DND-41 (cell line): Measurements from ENCODE around the gene SYS1.

Experiments
- ATAC-seq: fragments of 200-7000 bp; cut with Tn5 transposase; 3 replicates; pipeline ENCODE4 v1.9.1; 2021; ENCODE audit warnings: low read depth; ENCODE audit not compliant: insufficient read depth
- DNase-seq: peaks from one replicate; pipeline ENCODE4 v3.0.0-alpha.2; 2020
- H2AFZ ChIP-seq: 2 replicates; pipeline ENCODE4 v1.6.0; 2012; ENCODE audit warnings: low read depth, low read length
- H3K27ac ChIP-seq: 2 replicates; pipeline ENCODE4 v1.5.1; 2012; ENCODE audit warnings: low read length, inconsistent platforms
- H3K27me3 ChIP-seq: fragments of 200-600 bp; sonication (generic); 2 replicates; pipeline ENCODE4 v1.6.0; 2012; ENCODE audit warnings: low read length, mild to moderate bottlenecking, inconsistent platforms; ENCODE audit not compliant: insufficient read depth, poor library complexity
- H3K36me3 ChIP-seq: 2 replicates; pipeline ENCODE4 v1.5.1; 2012; ENCODE audit warnings: low read length, inconsistent platforms; ENCODE audit not compliant: insufficient read depth
- H3K4me1 ChIP-seq: 2 replicates; pipeline ENCODE4 v1.5.1; 2012; ENCODE audit warnings: mild to moderate bottlenecking, low read length; ENCODE audit not compliant: insufficient read depth
- H3K4me2 ChIP-seq: 2 replicates; pipeline ENCODE4 v1.6.0; 2012; ENCODE audit warnings: mild to moderate bottlenecking, moderate library complexity, low read length, inconsistent platforms; ENCODE audit not compliant: insufficient read depth
- H3K4me3 ChIP-seq, 2 experiments: fragments of 200-600 bp in 1 of 2; shearing (Covaris generic) in 1 of 2; 2 replicates each; pipeline ENCODE4 v1.5.1; 2012 to 2016; ENCODE audit warnings: inconsistent platforms in 2 of 2, low read length in 2 of 2, mild to moderate bottlenecking in 2 of 2, low read depth in 1 of 2, moderate library complexity in 1 of 2
- H3K79me2 ChIP-seq: 2 replicates; pipeline ENCODE4 v1.6.0; 2012; ENCODE audit warnings: low read length, inconsistent platforms; ENCODE audit not compliant: insufficient read depth
- H3K9ac ChIP-seq: 2 replicates; pipeline ENCODE4 v1.6.0; 2012; ENCODE audit warnings: low read depth, mild to moderate bottlenecking, inconsistent platforms, low read length, moderate library complexity
- H3K9me3 ChIP-seq: 2 replicates; pipeline ENCODE4 v1.5.1; 2012; ENCODE audit warnings: low read length, moderate library complexity, mild to moderate bottlenecking, inconsistent platforms; ENCODE audit not compliant: insufficient read depth, severe bottlenecking
- H4K20me1 ChIP-seq: 2 replicates; pipeline ENCODE4 v1.6.0; 2012; ENCODE audit warnings: low read length; ENCODE audit not compliant: insufficient read depth
- CTCF ChIP-seq: IDR thresholded peaks from 2 replicates; pipeline ENCODE4 v1.5.1; 2012; ENCODE audit warnings: borderline replicate concordance, low read length, moderate library complexity, mild to moderate bottlenecking; ENCODE audit not compliant: poor library complexity, severe bottlenecking; ENCODE audit errors: extremely low read depth
- EZH2 ChIP-seq: IDR thresholded peaks from 3 replicates; pipeline ENCODE4 v1.6.1; 2012; ENCODE audit warnings: borderline replicate concordance, low read depth, mild to moderate bottlenecking, moderate library complexity, low read length, inconsistent platforms; ENCODE audit not compliant: severe bottlenecking

SYS1 gene

GRCh38 chr20:45363611-45364492, 896 bp downstream of the SYS1 start:
- no peak for ATAC-seq
- Histone ChIP-seq H3K9me3 (no peaks in the 10 kb centered on the region), H3K4me3 (peak overlapping the region; percentile 61 to 93), H3K4me2 (peak overlapping the region; percentile 97), H3K4me1 (peaks cover 26% of the 10 kb centered on the region), H3K9ac (peak overlapping the region; percentile 75), H3K27ac (peak overlapping the region; percentile 88), H3K36me3 (peaks cover 37% of the 10 kb centered on the region), H3K27me3 (no peaks in the 10 kb centered on the region), H3K79me2 (peaks cover 25% of the 10 kb centered on the region), H2AFZ (peak overlapping the region; percentile 82), H4K20me1 (peaks cover 10% of the 10 kb centered on the region)
- TF ChIP-seq EZH2 (no peak), CTCF (no peak)
- DNase-seq, result no peak

DNA sequence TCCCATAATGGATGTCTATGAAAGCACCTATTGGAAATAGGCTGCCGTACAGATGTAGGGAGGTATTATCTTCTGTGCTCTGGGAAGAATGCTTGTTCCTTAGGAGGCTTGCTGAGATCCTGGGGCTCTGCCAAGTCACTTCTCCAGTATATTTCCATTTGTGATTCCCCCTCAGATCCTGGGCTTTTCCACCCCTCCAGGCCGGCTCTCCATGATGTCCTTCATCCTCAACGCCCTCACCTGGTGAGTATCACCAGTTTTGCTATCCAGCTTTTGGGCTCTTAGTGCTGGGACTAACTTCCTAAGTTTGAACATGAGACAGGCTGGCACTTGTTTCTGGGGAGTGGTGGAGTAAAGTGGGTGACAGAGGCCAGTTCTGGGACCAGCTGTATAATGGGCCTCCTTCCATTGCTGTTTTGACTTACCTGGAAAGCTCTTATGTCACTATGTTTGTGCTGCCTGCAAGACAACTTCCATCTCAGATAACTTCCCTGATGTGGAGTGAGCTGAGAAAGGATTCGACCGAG, 2.6 kb downstream of the SYS1 start:
- Histone ChIP-seq H3K9me3 (no peaks in the 10 kb centered on the region), H2AFZ (no peak overlapping the region), H4K20me1 (peaks cover 13% of the 10 kb centered on the region), H3K27ac (no peak overlapping the region), H3K4me1 (peaks cover 26% of the 10 kb centered on the region), H3K9ac (no peak overlapping the region), H3K4me2 (peak overlapping the region; percentile 31; the same call in 1 of the 2 replicates), H3K4me3 (no peak overlapping the region), H3K79me2 (peaks cover 25% of the 10 kb centered on the region), H3K36me3 (peaks cover 37% of the 10 kb centered on the region), H3K27me3 (no peaks in the 10 kb centered on the region)
- ATAC-seq, result no peak
- no peak for DNase-seq
- TF ChIP-seq CTCF (no peak), EZH2 (no peak)

GRCh38 chr20:45366192-45366591, 3.2 kb downstream of the SYS1 start:
- no peak overlapping the region for H2AFZ ChIP-seq
- no peaks in the 10 kb centered on the region for H3K9me3 ChIP-seq
- H3K4me3 ChIP-seq, result no peak overlapping the region
- DNase-seq (no peak), ATAC-seq (no peak)
- peaks cover 14% of the 10 kb centered on the region for H4K20me1 ChIP-seq
- TF ChIP-seq EZH2, result no peak
- TF ChIP-seq CTCF, result no peak
- H3K4me1 ChIP-seq, result peaks cover 26% of the 10 kb centered on the region
- peaks cover 25% of the 10 kb centered on the region for H3K79me2 ChIP-seq
- no peak overlapping the region for H3K9ac ChIP-seq
- no peak overlapping the region for H3K4me2 ChIP-seq
- H3K27ac ChIP-seq, result no peak overlapping the region
- H3K36me3 ChIP-seq, result peaks cover 37% of the 10 kb centered on the region
- H3K27me3 ChIP-seq, result no peaks in the 10 kb centered on the region
